HL-60 (cell line): ENCODE data around the gene CCDC69.

Experiments used
- DNase-seq, 2 experiments: peaks; one replicate each; pipeline ENCODE4 v3.0.0-alpha.2; 2010 to 2020; ENCODE audit warnings: low read depth in 1 of 2, low spot score in 1 of 2
- H3K27ac ChIP-seq: fragments of 250-450 bp; sonication (Bioruptor Pico); replicated peaks from 2 replicates; pipeline ENCODE4 v1.5.1; 2020; ENCODE audit warnings: mild to moderate bottlenecking, moderate library complexity
- H3K27me3 ChIP-seq: fragments of 250-450 bp; sonication (Bioruptor Pico); 2 replicates; pipeline ENCODE4 v1.5.1; 2021; ENCODE audit warnings: mild to moderate bottlenecking, moderate library complexity; ENCODE audit not compliant: insufficient read depth, poor library complexity, severe bottlenecking
- H3K4me3 ChIP-seq: replicated peaks from 2 replicates; pipeline ENCODE4 v1.5.1; 2011; ENCODE audit warnings: mild to moderate bottlenecking, control low read depth, low read length; ENCODE audit not compliant: insufficient read depth
- CTCF ChIP-seq: IDR thresholded peaks from one replicate; pipeline ENCODE4 v1.5.1; 2011; ENCODE audit warnings: low read length, control low read depth, inconsistent platforms; ENCODE audit not compliant: insufficient read depth
- GABPA ChIP-seq: IDR thresholded peaks from 2 replicates; pipeline ENCODE4 v1.6.1; 2012; ENCODE audit warnings: low read depth
- POLR2AphosphoS5 ChIP-seq: IDR thresholded peaks from 2 replicates; pipeline ENCODE4 v1.6.1; 2012; ENCODE audit warnings: low read depth
- REST ChIP-seq: IDR thresholded peaks from 2 replicates; pipeline ENCODE4 v1.6.1; 2012; ENCODE audit warnings: low read depth; ENCODE audit not compliant: insufficient replicate concordance
- SPI1 ChIP-seq: IDR thresholded peaks from 2 replicates; pipeline ENCODE4 v1.6.1; 2012; ENCODE audit warnings: low read depth, mild to moderate bottlenecking, borderline replicate concordance
- long read RNA-seq: library from polyadenylated mRNA; unstranded; transcript quantifications from one replicate; pipeline ENCODE4 v2.0.0, GENCODE V29; 2020

The CCDC69 gene
- long read RNA-seq, transcript CCDC69-201 (9 exons, 3,451 nt), result major isoform, 34 of 59 reads
- long read RNA-seq, partial matches to known transcripts, result 9 of 59 reads
- long read RNA-seq, other reads (novel, unspliced or antisense), result 16 of 59 reads

GRCh38 chr5:151223447-151224264 is at the start of gene CCDC69:
TSS of gene CCDC69 (minus strand) at chr5:151224092. CDS start at chr5:151223970, 122 bp downstream.
- DNase-seq, result peak in 1 of 2 experiments; percentile 71
- TF ChIP-seq CTCF, result no peak
- no peak for TF ChIP-seq REST
- no peak for TF ChIP-seq POLR2AphosphoS5
- no peak for TF ChIP-seq SPI1
- no peak for TF ChIP-seq GABPA
- H3K27ac ChIP-seq, result peak within 1 kb of the TSS; percentile 74
- no peaks in the 10 kb centered on the region for H3K27me3 ChIP-seq
- peak within 1 kb of the TSS; percentile 71 for H3K4me3 ChIP-seq

GRCh38 chr5:151271336-151271735 is 47.4 kb upstream of the CCDC69 start:
- Histone ChIP-seq H3K27ac (no peak overlapping the region), H3K27me3 (no peaks in the 10 kb centered on the region), H3K4me3 (no peak overlapping the region)
- DNase-seq, result no peak
- TF ChIP-seq GABPA, result no peak
- no peak for TF ChIP-seq POLR2AphosphoS5
- no peak for TF ChIP-seq CTCF
- TF ChIP-seq SPI1, result peak; percentile 12; the same call in 1 of the 2 replicates

GRCh38 chr5:151270599-151270998 is 46.7 kb upstream of the CCDC69 start:
- no peak for DNase-seq
- Histone ChIP-seq H3K4me3 (no peak overlapping the region), H3K27me3 (no peaks in the 10 kb centered on the region), H3K27ac (no peak overlapping the region)
- no peak for TF ChIP-seq POLR2AphosphoS5
- TF ChIP-seq REST, result no peak
- TF ChIP-seq SPI1, result no peak
- TF ChIP-seq CTCF, result no peak
- no peak for TF ChIP-seq GABPA
